Thyroid gland (tissue), 4 donors: ENCODE data around the gene IP6K3. TPM values are rescaled to one million over a fixed set of nuclear protein-coding genes. Genes with fewer than 3 reads are reported as not detected.

ENCODE experiments used
- DNase-seq, 2 donors: peaks; one replicate each; pipeline ENCODE4 v3.0.0-alpha.2; 2019
- H3K27ac ChIP-seq, 3 donors: fragments of 200-600 bp; sonication (generic); 1 replicate in 2 of 3; 2 replicates in 1 of 3; pipeline ENCODE4 v1.5.1; 2016 to 2019; ENCODE audit warnings: mild to moderate bottlenecking in 1 of 3, moderate library complexity in 1 of 3
- H3K27me3 ChIP-seq: fragments of 200-600 bp; sonication (generic); one replicate; pipeline ENCODE4 v1.5.1; 2019
- H3K36me3 ChIP-seq, 2 donors: fragments of 200-600 bp; sonication (generic); one replicate each; pipeline ENCODE4 v1.5.1; 2016 to 2019
- H3K4me1 ChIP-seq, 2 donors: fragments of 200-600 bp; sonication (generic); one replicate each; pipeline ENCODE4 v1.5.1; 2017 to 2019
- H3K4me3 ChIP-seq, 3 donors: fragments of 200-600 bp; sonication (generic); replicated peaks in 1 of 3; 1 replicate in 2 of 3; 2 replicates in 1 of 3; pipeline ENCODE4 v1.5.1; 2016; ENCODE audit warnings: mild to moderate bottlenecking in 1 of 3
- H3K9me3 ChIP-seq: fragments of 200-600 bp; sonication (generic); one replicate; pipeline ENCODE4 v1.5.1; 2017
- POLR2A ChIP-seq, 2 donors: fragments of 450-650 bp; IDR thresholded peaks; one replicate each; pipeline ENCODE4 v1.6.1; 2017; ENCODE audit warnings: antibody characterized with exemption in 2 of 2, mild to moderate bottlenecking in 2 of 2, moderate library complexity in 1 of 2
- WGBS, 2 donors: methylation state at CpG; one replicate each; pipeline ENCODE4 v1.1.5; 2017; 5-methylcytosine and 5-hydroxymethylcytosine counted together
- intact Hi-C: fragments of 100-400 bp; cut with DNase I; formaldehyde crosslinking; loops from one replicate; pipeline ENCODE4 v1.15.1; 2023
- total RNA-seq, 4 donors: library from RNA; depleted of rRNA; stranded (reverse); fragments of >200 nt; gene quantifications; one replicate each; pipeline ENCODE4 v1.2.3, GENCODE V29; 2016
- TF ChIP-seq, protein P1 (sequence below), 6 experiments: fragments of 200-600 bp in 3 of 6; fragments of 450-650 bp in 3 of 6; sonication (generic) in 3 of 6; IDR thresholded peaks; one replicate each; pipeline ENCODE4 v1.5.1; 2016 to 2019; ENCODE audit warnings: antibody characterized with exemption in 6 of 6, mild to moderate bottlenecking in 2 of 6, inconsistent platforms in 1 of 6, moderate library complexity in 1 of 6

The IP6K3 gene
- total RNA-seq, 4 donors from 2014 or later, result 7.9 to 20.5 (median 17.1) TPM

DNA sequence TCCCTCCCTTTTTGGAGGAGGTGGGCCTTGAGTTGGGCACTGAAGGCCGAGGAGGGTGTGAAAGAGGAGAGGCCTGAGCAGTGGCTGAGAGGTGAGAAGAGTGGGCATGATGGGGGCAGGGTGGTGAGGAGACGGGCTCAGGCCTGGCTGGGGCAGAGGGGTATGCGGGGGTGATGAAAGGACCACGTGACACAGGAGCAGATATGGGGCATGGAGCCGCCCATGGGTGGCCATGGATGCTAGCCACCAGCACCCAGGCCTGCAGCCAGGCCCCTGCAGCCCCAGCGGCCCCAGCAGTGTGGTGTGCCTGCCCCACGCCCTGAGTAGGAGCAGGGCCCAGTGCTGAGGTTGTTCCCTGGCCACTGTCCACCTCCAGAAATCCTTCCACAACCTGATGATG is 61.7 kb downstream of the IP6K3 start:
- Histone ChIP-seq H3K9me3 (no peaks in the 10 kb centered on the region), H3K27me3 (no peaks in the 10 kb centered on the region), H3K27ac (no peak overlapping the region), H3K4me3 (no peak overlapping the region), H3K36me3 (peaks cover 87 to 96% of the 10 kb centered on the region in 2 donors), H3K4me1 (no peaks in the 10 kb centered on the region)
- intact Hi-C loops, result loop anchor here (5.0 kb wide), 1 partner anchor 48 kb away; no protein-coding TSS in a partner anchor
- TF ChIP-seq POLR2A (IDR thresholded peaks at IDR 0.05), result no peak
- TF ChIP-seq, protein P1, sequence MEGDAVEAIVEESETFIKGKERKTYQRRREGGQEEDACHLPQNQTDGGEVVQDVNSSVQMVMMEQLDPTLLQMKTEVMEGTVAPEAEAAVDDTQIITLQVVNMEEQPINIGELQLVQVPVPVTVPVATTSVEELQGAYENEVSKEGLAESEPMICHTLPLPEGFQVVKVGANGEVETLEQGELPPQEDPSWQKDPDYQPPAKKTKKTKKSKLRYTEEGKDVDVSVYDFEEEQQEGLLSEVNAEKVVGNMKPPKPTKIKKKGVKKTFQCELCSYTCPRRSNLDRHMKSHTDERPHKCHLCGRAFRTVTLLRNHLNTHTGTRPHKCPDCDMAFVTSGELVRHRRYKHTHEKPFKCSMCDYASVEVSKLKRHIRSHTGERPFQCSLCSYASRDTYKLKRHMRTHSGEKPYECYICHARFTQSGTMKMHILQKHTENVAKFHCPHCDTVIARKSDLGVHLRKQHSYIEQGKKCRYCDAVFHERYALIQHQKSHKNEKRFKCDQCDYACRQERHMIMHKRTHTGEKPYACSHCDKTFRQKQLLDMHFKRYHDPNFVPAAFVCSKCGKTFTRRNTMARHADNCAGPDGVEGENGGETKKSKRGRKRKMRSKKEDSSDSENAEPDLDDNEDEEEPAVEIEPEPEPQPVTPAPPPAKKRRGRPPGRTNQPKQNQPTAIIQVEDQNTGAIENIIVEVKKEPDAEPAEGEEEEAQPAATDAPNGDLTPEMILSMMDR (IDR thresholded peaks at IDR 0.05), result no peak
- no peak for DNase-seq
- WGBS, 2 donors, result 96% methylated on average over 6 to 7 of the region's 7 CpGs

DNA sequence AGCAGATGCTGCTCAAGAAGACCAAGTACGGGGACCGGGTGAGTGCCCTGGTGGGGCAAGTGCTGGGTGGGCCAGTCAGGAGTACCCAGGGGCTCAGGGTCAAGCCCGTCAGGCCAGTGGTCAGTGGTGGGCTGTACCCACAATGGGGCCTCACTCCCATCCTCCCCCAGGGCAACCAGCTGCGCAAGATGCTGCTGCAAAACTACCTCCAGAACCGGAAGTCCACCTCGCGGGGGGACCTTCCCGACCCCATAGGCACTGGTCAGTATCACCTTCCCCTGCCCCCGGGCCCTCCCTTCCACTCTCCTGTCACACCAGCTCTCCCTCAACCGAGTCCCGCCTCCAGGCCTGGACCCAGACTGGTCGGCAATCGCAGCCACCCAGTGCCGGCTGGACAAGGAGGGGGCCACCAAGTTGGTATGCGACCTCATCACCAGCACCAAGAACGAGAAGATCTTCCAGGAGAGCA is 62.2 kb downstream of the IP6K3 start:
- no peaks in the 10 kb centered on the region for H3K4me1 ChIP-seq

DNA sequence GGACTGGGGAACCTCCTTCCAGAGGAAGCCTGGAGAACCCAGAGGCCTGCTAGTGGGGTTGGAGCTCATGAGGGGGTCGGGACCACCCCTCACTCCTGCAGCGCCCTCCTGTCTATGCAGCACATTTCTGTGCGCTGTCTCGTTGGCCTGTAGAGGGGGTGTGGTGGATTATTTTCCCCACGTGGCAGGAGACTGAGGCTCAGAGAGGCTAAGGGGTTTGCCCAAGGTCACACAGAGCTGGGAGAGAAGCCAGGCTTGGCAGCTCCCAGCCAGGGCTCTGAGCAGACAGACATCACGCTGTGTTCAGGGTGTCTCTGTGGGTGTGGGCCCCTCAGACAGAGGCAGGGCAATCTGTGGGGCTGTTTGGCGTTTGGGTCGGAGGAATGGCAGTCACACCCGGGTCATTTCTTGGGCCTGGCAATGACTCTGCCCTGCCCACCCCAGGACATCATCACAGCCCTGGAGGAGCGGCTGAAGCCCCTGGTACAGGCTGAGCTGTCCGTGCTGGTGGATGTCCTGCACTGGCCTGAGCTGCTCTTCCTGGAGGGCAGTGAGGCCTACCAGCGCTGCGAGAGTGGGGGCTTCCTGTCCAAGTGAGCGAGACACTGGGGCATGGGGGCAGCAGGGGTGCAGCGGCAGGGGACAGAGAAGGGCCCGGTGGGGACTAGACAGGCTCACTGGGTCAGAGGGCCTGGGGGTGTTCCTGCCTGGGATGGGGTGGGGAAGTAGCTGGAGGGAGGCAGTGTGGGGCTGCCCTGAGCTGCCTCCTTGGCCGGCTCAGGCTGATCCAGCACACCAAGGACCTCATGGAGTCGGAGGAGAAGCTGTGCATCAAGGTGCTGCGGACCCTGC is 62.9 kb downstream of the IP6K3 start:
- DNase-seq, result no peak
- H3K27me3 ChIP-seq, result no peaks in the 10 kb centered on the region
- no peak for TF ChIP-seq POLR2A (IDR thresholded peaks at IDR 0.05)
- TF ChIP-seq, protein P1 (IDR thresholded peaks at IDR 0.05), result no peak
- no peak overlapping the region for H3K27ac ChIP-seq
- 90 to 92% methylated on average over 8 to 16 of the region's 19 CpGs for WGBS, 2 donors
- intact Hi-C loops, result no loop called here
- no peak overlapping the region for H3K4me3 ChIP-seq
- H3K36me3 ChIP-seq, result peaks cover 87 to 95% of the 10 kb centered on the region in 2 donors
- H3K9me3 ChIP-seq, result no peaks in the 10 kb centered on the region
- H3K4me1 ChIP-seq, result no peaks in the 10 kb centered on the region

More for the DNA sequence above, 62.2 kb downstream of the IP6K3 start:
- H3K27ac ChIP-seq, result no peak overlapping the region
- DNase-seq, result no peak
- TF ChIP-seq POLR2A (IDR thresholded peaks at IDR 0.05), result no peak
- TF ChIP-seq, protein P1 (IDR thresholded peaks at IDR 0.05), result no peak
- no peak overlapping the region for H3K4me3 ChIP-seq
- no peaks in the 10 kb centered on the region for H3K9me3 ChIP-seq
- H3K27me3 ChIP-seq, result no peaks in the 10 kb centered on the region
- WGBS, 2 donors, result 94 to 96% methylated on average over 13 to 14 of the region's 16 CpGs
- peaks cover 87 to 96% of the 10 kb centered on the region in 2 donors for H3K36me3 ChIP-seq
- intact Hi-C loops, result no loop called here

DNA sequence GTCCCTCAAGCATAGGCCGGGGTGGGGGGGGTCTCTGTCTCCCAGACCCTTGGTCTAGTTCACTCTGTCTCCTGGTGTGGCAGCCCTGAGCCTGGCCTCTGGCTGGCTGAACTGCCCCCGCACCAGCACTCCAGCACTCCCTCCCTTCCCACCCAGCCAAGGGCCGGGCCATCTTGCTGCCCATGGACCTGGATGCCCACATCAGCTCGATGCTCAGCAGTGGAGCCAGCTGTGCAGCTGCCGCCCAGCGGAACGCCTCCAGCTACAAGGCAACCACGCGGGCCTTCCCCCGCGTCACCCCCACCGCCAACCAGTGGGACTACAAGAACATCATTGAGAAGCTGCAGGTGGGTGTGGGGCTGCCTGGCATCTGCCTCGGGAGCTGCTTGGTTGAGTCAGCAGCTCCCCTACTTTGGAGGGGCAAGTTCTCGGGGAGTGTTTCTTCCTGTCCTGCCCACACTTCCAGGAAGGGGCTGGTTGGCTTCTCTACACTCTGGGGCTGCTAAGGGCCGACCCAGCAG is 63.6 kb downstream of the IP6K3 start:
- H3K4me1 ChIP-seq, result no peaks in the 10 kb centered on the region
- WGBS, 2 donors, result 96 to 100% methylated on average over 1 to 7 of the region's 15 CpGs
- TF ChIP-seq POLR2A (IDR thresholded peaks at IDR 0.05), result no peak
- TF ChIP-seq, protein P1 (IDR thresholded peaks at IDR 0.05), result no peak
- H3K27me3 ChIP-seq, result no peaks in the 10 kb centered on the region
- peaks cover 87 to 95% of the 10 kb centered on the region in 2 donors for H3K36me3 ChIP-seq
- intact Hi-C loops, result no loop called here
- H3K9me3 ChIP-seq, result no peaks in the 10 kb centered on the region
- no peak overlapping the region for H3K27ac ChIP-seq
- H3K4me3 ChIP-seq, result no peak overlapping the region
- DNase-seq, result no peak

DNA sequence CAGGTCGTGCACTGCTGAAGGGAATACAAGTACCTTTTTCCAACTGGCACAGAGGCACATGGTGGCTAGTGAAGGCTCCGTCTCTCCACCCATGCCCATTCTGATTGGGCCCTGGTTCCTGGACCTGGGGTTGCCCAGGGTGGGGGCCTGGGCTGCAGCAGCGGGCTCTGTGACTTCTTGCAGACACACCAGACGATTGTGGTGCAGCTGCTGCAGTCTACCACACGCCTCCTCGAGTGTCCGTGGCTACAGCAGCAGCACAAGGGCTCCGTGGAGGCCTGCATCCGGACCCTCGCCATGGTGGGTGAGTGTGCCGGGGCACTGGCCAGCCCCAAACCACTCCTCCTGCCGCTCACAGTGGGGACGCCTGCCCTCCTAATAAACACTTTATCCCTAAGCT is 64.4 kb downstream of the IP6K3 start:
- peaks cover 88 to 95% of the 10 kb centered on the region in 2 donors for H3K36me3 ChIP-seq
- no peak for DNase-seq
- TF ChIP-seq POLR2A (IDR thresholded peaks at IDR 0.05), result no peak
- TF ChIP-seq, protein P1 (IDR thresholded peaks at IDR 0.05), result no peak
- no peaks in the 10 kb centered on the region for H3K4me1 ChIP-seq
- H3K27me3 ChIP-seq, result no peaks in the 10 kb centered on the region
- intact Hi-C loops, result no loop called here
- H3K27ac ChIP-seq, result no peak overlapping the region
- no peak overlapping the region for H3K4me3 ChIP-seq
- WGBS, 2 donors, result 92 to 98% methylated on average over 13 of the region's 13 CpGs
- no peaks in the 10 kb centered on the region for H3K9me3 ChIP-seq
